HepG2 (cell line): Measurements from ENCODE around the gene PDGFD. TPM values are rescaled to one million over a fixed set of nuclear protein-coding genes. Genes with fewer than 3 reads are reported as not detected.

Experiments used
- ATAC-seq: fragments of 200-7000 bp; cut with Tn5 transposase; 3 replicates; pipeline ENCODE4 v1.9.1; 2020; ENCODE audit warnings: mild to moderate bottlenecking, moderate library complexity
- BruUV-seq: library from RNA; stranded (reverse); fragments of 400-500 nt; replicated peaks from 2 replicates; lab custom pipeline; 2021; lab: Mats Ljungman, UMichigan
- CTCF ChIA-PET: fragments of 300-600 bp; formaldehyde crosslinking; extraction: SDS; loops from one replicate; lab custom pipeline; 2021; ENCODE audit warnings: low total read pairs, inconsistent platforms, low intra/inter-chr PET ratio; lab: Yijun Ruan, JAX
- POLR2A ChIA-PET: fragments of 350-600 bp; sonication (Branson Sonifier 250); formaldehyde crosslinking; loops from one replicate; lab custom pipeline; 2020; ENCODE audit warnings: antibody characterized with exemption, inconsistent platforms; lab: Yijun Ruan, JAX
- DNase-seq: peaks from one replicate; pipeline ENCODE4 v3.0.0-alpha.2; 2015; ENCODE audit warnings: low spot score
- FAIRE-seq: peaks from 3 replicates; lab custom pipeline; 2011; peaks lifted over from hg19 to GRCh38; lab: Jason Lieb, UNC
- H2AFZ ChIP-seq: one replicate; pipeline ENCODE4 v1.6.1; 2011; ENCODE audit warnings: low read length, inconsistent platforms
- H3K27ac ChIP-seq: fragments of 300-600 bp; 3 replicates; pipeline ENCODE4 v1.8.0; 2011; ENCODE audit warnings: mixed run types, mild to moderate bottlenecking, mixed read lengths, low read length, inconsistent platforms; ENCODE audit not compliant: insufficient read depth; ENCODE audit errors: extremely low read length
- H3K27me3 ChIP-seq, 2 experiments: fragments of 200-600 bp in 1 of 2; 2 replicates in 1 of 2; 3 replicates in 1 of 2; pipeline versions ENCODE4 v1.6.0 to v1.8.0; 2011; ENCODE audit warnings: low read length in 2 of 2, mild to moderate bottlenecking in 2 of 2, moderate library complexity in 2 of 2, inconsistent platforms in 1 of 2; ENCODE audit not compliant: insufficient read depth in 2 of 2, control insufficient read depth in 1 of 2
- H3K36me3 ChIP-seq, 2 experiments: fragments of 200-600 bp in 1 of 2; replicated peaks in 1 of 2; 2 replicates in 1 of 2; 3 replicates in 1 of 2; pipeline versions ENCODE4 v1.5.1 to v1.8.0; 2011; ENCODE audit warnings: low read length in 2 of 2, inconsistent platforms in 1 of 2; ENCODE audit not compliant: insufficient read depth in 2 of 2, control insufficient read depth in 1 of 2
- H3K4me1 ChIP-seq: 2 replicates; pipeline ENCODE4 v1.5.1; 2012; ENCODE audit warnings: low read length, inconsistent platforms; ENCODE audit not compliant: insufficient read depth
- H3K4me2 ChIP-seq: 2 replicates; pipeline ENCODE4 v1.6.0; 2011; ENCODE audit warnings: low read depth, low read length, inconsistent platforms
- H3K4me3 ChIP-seq, 3 experiments: fragments of 200-600 bp in 1 of 3; sonication (generic), shearing (Covaris generic) in 1 of 3; replicated peaks in 1 of 3; 2 replicates each; pipeline ENCODE4 v1.5.1; 2011 to 2016; ENCODE audit warnings: low read length in 3 of 3, inconsistent platforms in 2 of 3, low read depth in 2 of 3, mild to moderate bottlenecking in 2 of 3, control low read depth in 1 of 3, mixed read lengths in 1 of 3; ENCODE audit not compliant: insufficient read depth in 1 of 3
- H3K79me2 ChIP-seq: one replicate; pipeline ENCODE4 v1.6.1; 2011; ENCODE audit warnings: low read length, inconsistent platforms; ENCODE audit not compliant: insufficient read depth
- H3K9ac ChIP-seq: 2 replicates; pipeline ENCODE4 v1.6.0; 2011; ENCODE audit warnings: mild to moderate bottlenecking, low read depth, low read length, inconsistent platforms; ENCODE audit not compliant: insufficient read depth
- H3K9me3 ChIP-seq: 2 replicates; pipeline ENCODE4 v1.5.1; 2012; ENCODE audit warnings: mild to moderate bottlenecking, low read length
- H4K20me1 ChIP-seq: 2 replicates; pipeline ENCODE4 v1.6.0; 2011; ENCODE audit warnings: inconsistent platforms, mild to moderate bottlenecking, low read length, moderate library complexity; ENCODE audit not compliant: insufficient read depth
- FOXO1 ChIP-seq: sonication (generic); formaldehyde crosslinking; IDR thresholded peaks from 2 replicates; pipeline ENCODE4 v1.4.0; 2020; ENCODE audit warnings: missing genetic modification reagents
- NCOA1 ChIP-seq: sonication (generic); formaldehyde crosslinking; IDR thresholded peaks from 2 replicates; pipeline ENCODE4 v1.9.0; 2021; ENCODE audit warnings: missing genetic modification reagents
- NCOR1 ChIP-seq: fragments of 200-600 bp; sonication (generic); IDR thresholded peaks from 2 replicates; pipeline ENCODE4 v1.7.0; 2017; ENCODE audit warnings: antibody characterized with exemption, low read length, borderline replicate concordance
- NFE2L1 ChIP-seq: sonication (generic); formaldehyde crosslinking; IDR thresholded peaks from 2 replicates; pipeline ENCODE4 v1.4.0; 2020; ENCODE audit warnings: missing genetic modification reagents, mild to moderate bottlenecking, borderline replicate concordance
- NRL ChIP-seq: sonication (generic); formaldehyde crosslinking; IDR thresholded peaks from 2 replicates; pipeline ENCODE4 v1.5.0; 2020; ENCODE audit warnings: missing genetic modification reagents, mild to moderate bottlenecking, moderate library complexity, borderline replicate concordance
- PCBP2 ChIP-seq: fragments of 200-400 bp; formaldehyde crosslinking; optimal IDR thresholded peaks from 2 replicates; pipeline ENCODE3; 2018; ENCODE audit warnings: low read length, low read depth; ENCODE audit not compliant: poor library complexity, severe bottlenecking
- SP5 ChIP-seq: IDR thresholded peaks from 2 replicates; pipeline ENCODE4 v1.6.1; 2016; ENCODE audit warnings: low read depth, borderline replicate concordance
- TRIM24 ChIP-seq: sonication (generic); formaldehyde crosslinking; IDR thresholded peaks from 2 replicates; pipeline ENCODE4 v1.8.0; 2022; ENCODE audit warnings: mild to moderate bottlenecking, missing genetic modification reagents
- ZBTB42 ChIP-seq: sonication (generic); formaldehyde crosslinking; IDR thresholded peaks from 2 replicates; pipeline ENCODE4 v1.5.0; 2020; ENCODE audit warnings: mild to moderate bottlenecking, missing genetic modification reagents
- ZFP36L1 ChIP-seq: sonication (generic); formaldehyde crosslinking; IDR thresholded peaks from 2 replicates; pipeline ENCODE4 v1.8.0; 2022; ENCODE audit warnings: mild to moderate bottlenecking, missing genetic modification reagents, moderate library complexity
- ZNF761 ChIP-seq: sonication (generic); formaldehyde crosslinking; conservative IDR thresholded peaks from 2 replicates; pipeline ENCODE4 v1.4.0; 2020; ENCODE audit warnings: mild to moderate bottlenecking, missing genetic modification reagents
- WGBS: methylation state at CpG from one replicate; pipeline ENCODE4 v1.1.6; 2017; ENCODE audit warnings: low lambda C conversion rate; 5-methylcytosine and 5-hydroxymethylcytosine counted together
- in situ Hi-C: cut with HindIII; loops from 2 replicates; pipeline ENCODE4 v1.10.0; 2017; ENCODE audit warnings: low pct_unique_long_range_greater_than_20kb; ENCODE audit not compliant: extremely low pct_ligation_motif_present
- intact Hi-C: fragments of 100-400 bp; cut with micrococcal nuclease; formaldehyde crosslinking; loops from one replicate; pipeline ENCODE4 v1.10.0; 2022; ENCODE audit not compliant: unreplicated experiment
- polyA plus RNA-seq, 8 experiments: library from polyadenylated mRNA; depleted of rRNA in 3 of 8; stranded (reverse) in 7 of 8; unstranded in 1 of 8; fragments of >200 nt; fragmentation: Illumina TruSeq in 4 of 8; extraction: Trizol in 4 of 8; gene quantifications; 2 replicates each; pipeline versions ENCODE4 v1.2.1 to v1.2.3, GENCODE V29; 2011 to 2016; ENCODE audit warnings: low read depth in 4 of 8, missing spikeins in 1 of 8, mixed read lengths in 1 of 8; ENCODE audit not compliant: insufficient read depth in 1 of 8
- total RNA-seq, 5 experiments: library from RNA; depleted of rRNA; stranded (reverse); fragments of >200 nt; fragmentation: Illumina TruSeq; extraction: Trizol; gene quantifications; 2 replicates each; pipeline ENCODE4 v1.2.3, GENCODE V29; 2016; ENCODE audit warnings: low read depth in 1 of 5
- TF ChIP-seq, protein P1 (sequence below): sonication (generic); IDR thresholded peaks from 2 replicates; pipeline ENCODE4 v1.6.1; 2016; ENCODE audit warnings: low read depth, borderline replicate concordance
- TF ChIP-seq, protein P2 (sequence below): sonication (generic); formaldehyde crosslinking; IDR thresholded peaks from 2 replicates; pipeline ENCODE4 v1.4.0; 2020; ENCODE audit warnings: mild to moderate bottlenecking, missing genetic modification reagents
- TF ChIP-seq, protein P3 (sequence below): sonication (generic); formaldehyde crosslinking; IDR thresholded peaks from 2 replicates; pipeline ENCODE4 v1.4.0; 2020; ENCODE audit warnings: missing genetic modification reagents

Gene PDGFD
- total and polyA plus RNA-seq, 2 of the 13 experiments (the other 11 are each of a cell fraction or from before 2014, with no cell fraction given), result 0.09 to 0.29 TPM

DNA sequence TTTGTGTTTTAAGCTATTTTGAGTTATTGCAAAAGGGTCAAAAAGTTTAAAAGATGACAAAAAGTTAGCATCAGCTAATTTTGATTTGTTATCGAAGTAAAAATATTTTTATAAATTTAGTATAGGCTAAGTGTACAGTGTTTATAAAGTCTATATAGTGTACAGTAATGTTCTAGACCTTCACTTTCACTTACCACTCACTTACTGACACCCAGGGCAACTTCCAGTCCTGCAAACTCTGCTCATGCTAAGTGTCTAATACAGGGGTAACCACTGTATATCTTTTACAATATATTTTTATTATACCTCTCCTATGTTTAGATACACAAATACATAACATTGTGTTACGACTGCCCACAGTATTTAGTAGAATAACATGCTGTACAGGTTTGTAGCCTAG, 59.7 kb downstream of the PDGFD start:
- no peaks in the 10 kb centered on the region for H3K27me3 ChIP-seq
- ChIA-PET POLR2A (no interaction called here), CTCF (no interaction called here)
- no peaks in the 10 kb centered on the region for H3K9me3 ChIP-seq
- no peaks in the 10 kb centered on the region for H4K20me1 ChIP-seq
- WGBS, result 9% methylated on average over 2 of the region's 2 CpGs
- no TSS peak for BruUV-seq
- ATAC-seq, result no peak
- H3K9ac ChIP-seq, result no peak overlapping the region
- no peak for TF ChIP-seq NRL
- TF ChIP-seq PCBP2, result no peak
- TF ChIP-seq, protein P1, sequence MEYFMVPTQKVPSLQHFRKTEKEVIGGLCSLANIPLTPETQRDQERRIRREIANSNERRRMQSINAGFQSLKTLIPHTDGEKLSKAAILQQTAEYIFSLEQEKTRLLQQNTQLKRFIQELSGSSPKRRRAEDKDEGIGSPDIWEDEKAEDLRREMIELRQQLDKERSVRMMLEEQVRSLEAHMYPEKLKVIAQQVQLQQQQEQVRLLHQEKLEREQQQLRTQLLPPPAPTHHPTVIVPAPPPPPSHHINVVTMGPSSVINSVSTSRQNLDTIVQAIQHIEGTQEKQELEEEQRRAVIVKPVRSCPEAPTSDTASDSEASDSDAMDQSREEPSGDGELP, result no peak
- TF ChIP-seq, protein P2, sequence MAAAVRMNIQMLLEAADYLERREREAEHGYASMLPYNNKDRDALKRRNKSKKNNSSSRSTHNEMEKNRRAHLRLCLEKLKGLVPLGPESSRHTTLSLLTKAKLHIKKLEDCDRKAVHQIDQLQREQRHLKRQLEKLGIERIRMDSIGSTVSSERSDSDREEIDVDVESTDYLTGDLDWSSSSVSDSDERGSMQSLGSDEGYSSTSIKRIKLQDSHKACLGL (CRISPR knock-in tag), result no peak
- TF ChIP-seq FOXO1 (CRISPR knock-in tag), result no peak
- TF ChIP-seq ZFP36L1, result no peak
- TF ChIP-seq NFE2L1 (CRISPR knock-in tag), result no peak
- no peak for TF ChIP-seq ZBTB42 (CRISPR knock-in tag)
- no peak for TF ChIP-seq SP5
- TF ChIP-seq, protein P3, sequence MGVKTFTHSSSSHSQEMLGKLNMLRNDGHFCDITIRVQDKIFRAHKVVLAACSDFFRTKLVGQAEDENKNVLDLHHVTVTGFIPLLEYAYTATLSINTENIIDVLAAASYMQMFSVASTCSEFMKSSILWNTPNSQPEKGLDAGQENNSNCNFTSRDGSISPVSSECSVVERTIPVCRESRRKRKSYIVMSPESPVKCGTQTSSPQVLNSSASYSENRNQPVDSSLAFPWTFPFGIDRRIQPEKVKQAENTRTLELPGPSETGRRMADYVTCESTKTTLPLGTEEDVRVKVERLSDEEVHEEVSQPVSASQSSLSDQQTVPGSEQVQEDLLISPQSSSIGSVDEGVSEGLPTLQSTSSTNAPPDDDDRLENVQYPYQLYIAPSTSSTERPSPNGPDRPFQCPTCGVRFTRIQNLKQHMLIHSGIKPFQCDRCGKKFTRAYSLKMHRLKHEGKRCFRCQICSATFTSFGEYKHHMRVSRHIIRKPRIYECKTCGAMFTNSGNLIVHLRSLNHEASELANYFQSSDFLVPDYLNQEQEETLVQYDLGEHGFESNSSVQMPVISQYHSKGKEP, result no peak
- TF ChIP-seq NCOA1 (CRISPR knock-in tag), result no peak
- TF ChIP-seq NCOR1, result no peak
- no peak for TF ChIP-seq ZNF761 (CRISPR knock-in tag)
- no peak for TF ChIP-seq TRIM24 (CRISPR knock-in tag)
- DNase-seq, result no peak
- no peak overlapping the region for H2AFZ ChIP-seq
- no peak overlapping the region for H3K4me3 ChIP-seq
- FAIRE-seq, result no peak
- H3K4me1 ChIP-seq, result no peaks in the 10 kb centered on the region
- H3K36me3 ChIP-seq, result no peaks in the 10 kb centered on the region
- no peak overlapping the region for H3K27ac ChIP-seq
- intact Hi-C loops, result no loop called here
- in situ Hi-C loops, result no loop called here
- H3K79me2 ChIP-seq, result no peaks in the 10 kb centered on the region
- no peak overlapping the region for H3K4me2 ChIP-seq
